HepG2 (cell line): ENCODE data around the gene SLC27A2. TPM values are rescaled to one million over a fixed set of nuclear protein-coding genes. Genes with fewer than 3 reads are reported as not detected.

Experiments used
- ATAC-seq: fragments of 200-7000 bp; cut with Tn5 transposase; 3 replicates; pipeline ENCODE4 v1.9.1; 2020; ENCODE audit warnings: mild to moderate bottlenecking, moderate library complexity
- BruUV-seq: library from RNA; stranded (reverse); fragments of 400-500 nt; replicated peaks from 2 replicates; lab custom pipeline; 2021; lab: Mats Ljungman, UMichigan
- CTCF ChIA-PET: fragments of 300-600 bp; formaldehyde crosslinking; extraction: SDS; loops from one replicate; lab custom pipeline; 2021; ENCODE audit warnings: low total read pairs, inconsistent platforms, low intra/inter-chr PET ratio; lab: Yijun Ruan, JAX
- POLR2A ChIA-PET: fragments of 350-600 bp; sonication (Branson Sonifier 250); formaldehyde crosslinking; loops from one replicate; lab custom pipeline; 2020; ENCODE audit warnings: antibody characterized with exemption, inconsistent platforms; lab: Yijun Ruan, JAX
- DNase-seq: peaks from one replicate; pipeline ENCODE4 v3.0.0-alpha.2; 2015; ENCODE audit warnings: low spot score
- FAIRE-seq: peaks from 3 replicates; lab custom pipeline; 2011; peaks lifted over from hg19 to GRCh38; lab: Jason Lieb, UNC
- H2AFZ ChIP-seq: one replicate; pipeline ENCODE4 v1.6.1; 2011; ENCODE audit warnings: low read length, inconsistent platforms
- H3K27ac ChIP-seq: fragments of 300-600 bp; 3 replicates; pipeline ENCODE4 v1.8.0; 2011; ENCODE audit warnings: mixed run types, mild to moderate bottlenecking, mixed read lengths, low read length, inconsistent platforms; ENCODE audit not compliant: insufficient read depth; ENCODE audit errors: extremely low read length
- H3K27me3 ChIP-seq, 2 experiments: fragments of 200-600 bp in 1 of 2; 2 replicates in 1 of 2; 3 replicates in 1 of 2; pipeline versions ENCODE4 v1.6.0 to v1.8.0; 2011; ENCODE audit warnings: low read length in 2 of 2, mild to moderate bottlenecking in 2 of 2, moderate library complexity in 2 of 2, inconsistent platforms in 1 of 2; ENCODE audit not compliant: insufficient read depth in 2 of 2, control insufficient read depth in 1 of 2
- H3K36me3 ChIP-seq, 2 experiments: fragments of 200-600 bp in 1 of 2; replicated peaks in 1 of 2; 2 replicates in 1 of 2; 3 replicates in 1 of 2; pipeline versions ENCODE4 v1.5.1 to v1.8.0; 2011; ENCODE audit warnings: low read length in 2 of 2, inconsistent platforms in 1 of 2; ENCODE audit not compliant: insufficient read depth in 2 of 2, control insufficient read depth in 1 of 2
- H3K4me1 ChIP-seq: 2 replicates; pipeline ENCODE4 v1.5.1; 2012; ENCODE audit warnings: low read length, inconsistent platforms; ENCODE audit not compliant: insufficient read depth
- H3K4me2 ChIP-seq: 2 replicates; pipeline ENCODE4 v1.6.0; 2011; ENCODE audit warnings: low read depth, low read length, inconsistent platforms
- H3K4me3 ChIP-seq, 3 experiments: fragments of 200-600 bp in 1 of 3; sonication (generic), shearing (Covaris generic) in 1 of 3; replicated peaks in 1 of 3; 2 replicates each; pipeline ENCODE4 v1.5.1; 2011 to 2016; ENCODE audit warnings: low read length in 3 of 3, inconsistent platforms in 2 of 3, low read depth in 2 of 3, mild to moderate bottlenecking in 2 of 3, control low read depth in 1 of 3, mixed read lengths in 1 of 3; ENCODE audit not compliant: insufficient read depth in 1 of 3
- H3K79me2 ChIP-seq: one replicate; pipeline ENCODE4 v1.6.1; 2011; ENCODE audit warnings: low read length, inconsistent platforms; ENCODE audit not compliant: insufficient read depth
- H3K9ac ChIP-seq: 2 replicates; pipeline ENCODE4 v1.6.0; 2011; ENCODE audit warnings: mild to moderate bottlenecking, low read depth, low read length, inconsistent platforms; ENCODE audit not compliant: insufficient read depth
- H3K9me3 ChIP-seq: 2 replicates; pipeline ENCODE4 v1.5.1; 2012; ENCODE audit warnings: mild to moderate bottlenecking, low read length
- H4K20me1 ChIP-seq: 2 replicates; pipeline ENCODE4 v1.6.0; 2011; ENCODE audit warnings: inconsistent platforms, mild to moderate bottlenecking, low read length, moderate library complexity; ENCODE audit not compliant: insufficient read depth
- DBP ChIP-seq: sonication (generic); formaldehyde crosslinking; IDR thresholded peaks from 2 replicates; pipeline ENCODE4 v1.4.0; 2020; ENCODE audit warnings: missing genetic modification reagents; ENCODE audit errors: not compliant biosample characterization
- DNMT1 ChIP-seq: sonication (generic); formaldehyde crosslinking; IDR thresholded peaks from 2 replicates; pipeline ENCODE4 v1.5.1; 2020; ENCODE audit warnings: mild to moderate bottlenecking, missing genetic modification reagents
- ELF1 ChIP-seq: sonication (generic); formaldehyde crosslinking; IDR thresholded peaks from 2 replicates; pipeline ENCODE4 v1.4.0; 2020; ENCODE audit warnings: missing genetic modification reagents
- MBD4 ChIP-seq: IDR thresholded peaks from 2 replicates; pipeline ENCODE4 v1.6.1; 2012; ENCODE audit warnings: low read length, inconsistent platforms, borderline replicate concordance
- NRL ChIP-seq: sonication (generic); formaldehyde crosslinking; IDR thresholded peaks from 2 replicates; pipeline ENCODE4 v1.5.0; 2020; ENCODE audit warnings: missing genetic modification reagents, mild to moderate bottlenecking, moderate library complexity, borderline replicate concordance
- SRSF4 ChIP-seq: fragments of 200-400 bp; formaldehyde crosslinking; IDR thresholded peaks from one replicate; pipeline ENCODE4 v1.6.1; 2018; ENCODE audit warnings: mild to moderate bottlenecking, low read depth, low read length, moderate library complexity; ENCODE audit not compliant: poor library complexity, severe bottlenecking
- XRCC5 ChIP-seq: fragments of 200-400 bp; formaldehyde crosslinking; optimal IDR thresholded peaks from 2 replicates; pipeline ENCODE3; 2017; ENCODE audit warnings: mild to moderate bottlenecking, low read length
- ZNF17 ChIP-seq: sonication (generic); formaldehyde crosslinking; IDR thresholded peaks from 2 replicates; pipeline ENCODE4 v1.5.0; 2020; ENCODE audit warnings: mild to moderate bottlenecking, missing genetic modification reagents
- ZNF180 ChIP-seq: sonication (generic); formaldehyde crosslinking; IDR thresholded peaks from 2 replicates; pipeline ENCODE4 v1.4.0; 2020; ENCODE audit warnings: low read depth, missing genetic modification reagents, borderline replicate concordance
- ZNF44 ChIP-seq: sonication (generic); formaldehyde crosslinking; IDR thresholded peaks from 2 replicates; pipeline ENCODE4 v1.5.1; 2020; ENCODE audit warnings: mild to moderate bottlenecking, missing genetic modification reagents
- ZNF512B ChIP-seq: sonication (generic); formaldehyde crosslinking; IDR thresholded peaks from 2 replicates; pipeline ENCODE4 v1.5.1; 2020; ENCODE audit warnings: missing genetic modification reagents, mild to moderate bottlenecking, borderline replicate concordance
- WGBS: methylation state at CpG from one replicate; pipeline ENCODE4 v1.1.6; 2017; ENCODE audit warnings: low lambda C conversion rate; 5-methylcytosine and 5-hydroxymethylcytosine counted together
- in situ Hi-C: cut with HindIII; loops from 2 replicates; pipeline ENCODE4 v1.10.0; 2017; ENCODE audit warnings: low pct_unique_long_range_greater_than_20kb; ENCODE audit not compliant: extremely low pct_ligation_motif_present
- intact Hi-C: fragments of 100-400 bp; cut with micrococcal nuclease; formaldehyde crosslinking; loops from one replicate; pipeline ENCODE4 v1.10.0; 2022; ENCODE audit not compliant: unreplicated experiment
- polyA plus RNA-seq, 8 experiments: library from polyadenylated mRNA; depleted of rRNA in 3 of 8; stranded (reverse) in 7 of 8; unstranded in 1 of 8; fragments of >200 nt; fragmentation: Illumina TruSeq in 4 of 8; extraction: Trizol in 4 of 8; gene quantifications; 2 replicates each; pipeline versions ENCODE4 v1.2.1 to v1.2.3, GENCODE V29; 2011 to 2016; ENCODE audit warnings: low read depth in 4 of 8, missing spikeins in 1 of 8, mixed read lengths in 1 of 8; ENCODE audit not compliant: insufficient read depth in 1 of 8
- total RNA-seq, 5 experiments: library from RNA; depleted of rRNA; stranded (reverse); fragments of >200 nt; fragmentation: Illumina TruSeq; extraction: Trizol; gene quantifications; 2 replicates each; pipeline ENCODE4 v1.2.3, GENCODE V29; 2016; ENCODE audit warnings: low read depth in 1 of 5
- TF ChIP-seq, protein P1 (sequence below): sonication (generic); formaldehyde crosslinking; IDR thresholded peaks from 2 replicates; pipeline ENCODE4 v1.5.1; 2020; ENCODE audit warnings: mild to moderate bottlenecking, missing genetic modification reagents

The SLC27A2 gene
- total and polyA plus RNA-seq, 2 of the 13 experiments (the other 11 are each of a cell fraction or from before 2014, with no cell fraction given) = 14.6 to 23.4 TPM

DNA sequence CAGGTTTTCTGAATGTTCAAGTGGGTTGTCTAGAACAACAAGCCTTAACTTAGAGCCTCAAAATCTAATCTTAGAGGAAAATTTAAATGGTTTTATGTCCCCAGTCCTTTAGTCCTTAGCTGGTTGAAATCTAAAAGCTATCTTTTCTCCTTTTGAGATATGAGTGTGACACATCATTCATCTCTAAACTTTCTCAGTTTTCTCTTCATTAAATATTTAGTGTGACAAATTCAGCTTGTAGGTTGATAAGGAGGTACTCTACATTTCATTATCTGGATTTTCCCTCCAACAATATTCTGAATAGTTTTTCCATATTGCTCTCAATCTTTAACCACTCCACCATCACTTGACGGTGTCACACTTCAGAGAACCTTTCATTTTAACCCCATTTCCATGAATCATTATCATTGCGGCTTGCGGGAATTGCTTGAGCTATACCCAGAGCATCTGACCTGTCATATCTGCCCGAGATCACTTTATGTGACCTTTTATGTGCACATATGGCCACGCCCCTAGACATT, 46.9 kb upstream of the SLC27A2 start:
- ChIA-PET CTCF (no interaction called here), POLR2A (no interaction called here)
- no peak for ATAC-seq
- DNase-seq = no peak
- BruUV-seq = no TSS peak
- TF ChIP-seq XRCC5 (no peak), SRSF4 (no peak), ELF1 (CRISPR knock-in tag) (no peak), ZNF44 (CRISPR knock-in tag) (no peak), ZNF17 (CRISPR knock-in tag) (no peak)
- no peaks in the 10 kb centered on the region for H3K9me3 ChIP-seq
- in situ Hi-C loops = no loop called here
- intact Hi-C loops = no loop called here
- H3K4me1 ChIP-seq = no peaks in the 10 kb centered on the region
- no peaks in the 10 kb centered on the region for H3K36me3 ChIP-seq
- no peaks in the 10 kb centered on the region for H3K79me2 ChIP-seq
- no peak overlapping the region for H3K27ac ChIP-seq
- H2AFZ ChIP-seq = no peak overlapping the region
- no peak for FAIRE-seq
- H4K20me1 ChIP-seq = no peaks in the 10 kb centered on the region
- WGBS = 60% methylated on average over 5 of the region's 5 CpGs
- no peaks in the 10 kb centered on the region for H3K27me3 ChIP-seq
- no peak overlapping the region for H3K9ac ChIP-seq
- no peak overlapping the region for H3K4me3 ChIP-seq
- no peak overlapping the region for H3K4me2 ChIP-seq

DNA sequence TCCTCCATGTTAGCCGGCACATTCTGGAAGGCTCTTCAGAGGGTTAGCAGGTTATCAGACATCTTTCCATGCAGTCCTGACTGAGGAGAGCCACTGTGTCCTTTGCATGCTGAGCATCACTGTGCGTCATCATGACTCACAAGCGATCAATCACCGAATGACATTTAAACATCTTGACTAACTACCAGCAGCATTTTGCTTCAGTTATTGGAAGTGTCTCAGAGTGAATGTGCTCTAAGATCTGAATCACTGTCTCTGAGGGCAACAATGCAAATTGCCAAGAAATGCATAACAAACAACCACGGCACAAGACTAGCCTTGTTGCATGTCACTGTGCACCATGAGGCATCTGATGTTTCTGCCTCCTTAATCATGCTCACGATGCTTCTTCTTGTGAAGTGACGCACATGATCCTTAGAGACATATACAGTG, 44.6 kb upstream of the SLC27A2 start:
- H3K27me3 ChIP-seq = no peaks in the 10 kb centered on the region
- in situ Hi-C loops (no loop called here), intact Hi-C loops (no loop called here)
- ATAC-seq (no peak), DNase-seq (no peak), FAIRE-seq (no peak)
- POLR2A ChIA-PET = no interaction called here
- H3K9ac ChIP-seq = no peak overlapping the region
- H3K4me1 ChIP-seq = no peaks in the 10 kb centered on the region
- no peak overlapping the region for H3K4me3 ChIP-seq
- no peak overlapping the region for H3K27ac ChIP-seq
- H4K20me1 ChIP-seq = no peaks in the 10 kb centered on the region
- 90% methylated on average over 7 of the region's 7 CpGs for WGBS
- no peak overlapping the region for H3K4me2 ChIP-seq
- no TSS peak for BruUV-seq
- H3K9me3 ChIP-seq = no peaks in the 10 kb centered on the region
- CTCF ChIA-PET = no interaction called here
- no peak overlapping the region for H2AFZ ChIP-seq
- no peaks in the 10 kb centered on the region for H3K79me2 ChIP-seq
- no peaks in the 10 kb centered on the region for H3K36me3 ChIP-seq
- no peak for TF ChIP-seq ZNF180 (CRISPR knock-in tag)
- TF ChIP-seq, protein P1, sequence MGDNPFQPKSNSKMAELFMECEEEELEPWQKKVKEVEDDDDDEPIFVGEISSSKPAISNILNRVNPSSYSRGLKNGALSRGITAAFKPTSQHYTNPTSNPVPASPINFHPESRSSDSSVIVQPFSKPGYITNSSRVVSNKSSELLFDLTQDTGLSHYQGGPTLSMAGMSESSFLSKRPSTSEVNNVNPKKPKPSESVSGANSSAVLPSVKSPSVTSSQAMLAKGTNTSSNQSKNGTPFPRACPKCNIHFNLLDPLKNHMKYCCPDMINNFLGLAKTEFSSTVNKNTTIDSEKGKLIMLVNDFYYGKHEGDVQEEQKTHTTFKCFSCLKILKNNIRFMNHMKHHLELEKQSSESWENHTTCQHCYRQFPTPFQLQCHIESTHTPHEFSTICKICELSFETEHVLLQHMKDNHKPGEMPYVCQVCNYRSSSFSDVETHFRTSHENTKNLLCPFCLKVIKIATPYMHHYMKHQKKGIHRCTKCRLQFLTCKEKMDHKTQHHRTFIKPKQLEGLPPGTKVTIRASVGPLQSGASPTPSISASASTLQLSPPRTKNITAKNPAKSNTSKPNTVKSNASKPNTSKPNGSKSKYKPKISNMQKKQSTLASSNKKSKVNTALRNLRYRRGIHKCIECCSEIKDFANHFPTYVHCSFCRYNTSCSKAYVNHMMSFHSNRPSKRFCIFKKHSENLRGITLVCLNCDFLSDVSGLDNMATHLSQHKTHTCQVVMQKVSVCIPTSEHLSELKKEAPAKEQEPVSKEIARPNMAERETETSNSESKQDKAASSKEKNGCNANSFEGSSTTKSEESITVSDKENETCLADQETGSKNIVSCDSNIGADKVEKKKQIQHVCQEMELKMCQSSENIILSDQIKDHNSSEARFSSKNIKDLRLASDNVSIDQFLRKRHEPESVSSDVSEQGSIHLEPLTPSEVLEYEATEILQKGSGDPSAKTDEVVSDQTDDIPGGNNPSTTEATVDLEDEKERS (CRISPR knock-in tag) = no peak
- TF ChIP-seq ZNF512B = no peak
- TF ChIP-seq DNMT1 (CRISPR knock-in tag) = no peak
- TF ChIP-seq DBP (CRISPR knock-in tag) = no peak
- TF ChIP-seq NRL (CRISPR knock-in tag) = no peak
- TF ChIP-seq MBD4 = no peak
